WI38 (cell line): ENCODE results near the gene CAMK2D.

ENCODE experiments used
- H3K4me3 ChIP-seq: 2 replicates; pipeline ENCODE4 v1.5.1; 2011; ENCODE audit warnings: low read depth, mild to moderate bottlenecking, control low read depth, low read length
- TF ChIP-seq, protein P1 (sequence below): IDR thresholded peaks from 2 replicates; pipeline ENCODE4 v1.5.1; 2012; ENCODE audit warnings: low read depth, mild to moderate bottlenecking, control low read depth, low read length

The CAMK2D gene

GRCh38 chr4:113638562-113638832, 123.0 kb downstream of the CAMK2D start:
- TF ChIP-seq, protein P1, sequence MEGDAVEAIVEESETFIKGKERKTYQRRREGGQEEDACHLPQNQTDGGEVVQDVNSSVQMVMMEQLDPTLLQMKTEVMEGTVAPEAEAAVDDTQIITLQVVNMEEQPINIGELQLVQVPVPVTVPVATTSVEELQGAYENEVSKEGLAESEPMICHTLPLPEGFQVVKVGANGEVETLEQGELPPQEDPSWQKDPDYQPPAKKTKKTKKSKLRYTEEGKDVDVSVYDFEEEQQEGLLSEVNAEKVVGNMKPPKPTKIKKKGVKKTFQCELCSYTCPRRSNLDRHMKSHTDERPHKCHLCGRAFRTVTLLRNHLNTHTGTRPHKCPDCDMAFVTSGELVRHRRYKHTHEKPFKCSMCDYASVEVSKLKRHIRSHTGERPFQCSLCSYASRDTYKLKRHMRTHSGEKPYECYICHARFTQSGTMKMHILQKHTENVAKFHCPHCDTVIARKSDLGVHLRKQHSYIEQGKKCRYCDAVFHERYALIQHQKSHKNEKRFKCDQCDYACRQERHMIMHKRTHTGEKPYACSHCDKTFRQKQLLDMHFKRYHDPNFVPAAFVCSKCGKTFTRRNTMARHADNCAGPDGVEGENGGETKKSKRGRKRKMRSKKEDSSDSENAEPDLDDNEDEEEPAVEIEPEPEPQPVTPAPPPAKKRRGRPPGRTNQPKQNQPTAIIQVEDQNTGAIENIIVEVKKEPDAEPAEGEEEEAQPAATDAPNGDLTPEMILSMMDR, result no peak
- H3K4me3 ChIP-seq, result no peak overlapping the region

DNA sequence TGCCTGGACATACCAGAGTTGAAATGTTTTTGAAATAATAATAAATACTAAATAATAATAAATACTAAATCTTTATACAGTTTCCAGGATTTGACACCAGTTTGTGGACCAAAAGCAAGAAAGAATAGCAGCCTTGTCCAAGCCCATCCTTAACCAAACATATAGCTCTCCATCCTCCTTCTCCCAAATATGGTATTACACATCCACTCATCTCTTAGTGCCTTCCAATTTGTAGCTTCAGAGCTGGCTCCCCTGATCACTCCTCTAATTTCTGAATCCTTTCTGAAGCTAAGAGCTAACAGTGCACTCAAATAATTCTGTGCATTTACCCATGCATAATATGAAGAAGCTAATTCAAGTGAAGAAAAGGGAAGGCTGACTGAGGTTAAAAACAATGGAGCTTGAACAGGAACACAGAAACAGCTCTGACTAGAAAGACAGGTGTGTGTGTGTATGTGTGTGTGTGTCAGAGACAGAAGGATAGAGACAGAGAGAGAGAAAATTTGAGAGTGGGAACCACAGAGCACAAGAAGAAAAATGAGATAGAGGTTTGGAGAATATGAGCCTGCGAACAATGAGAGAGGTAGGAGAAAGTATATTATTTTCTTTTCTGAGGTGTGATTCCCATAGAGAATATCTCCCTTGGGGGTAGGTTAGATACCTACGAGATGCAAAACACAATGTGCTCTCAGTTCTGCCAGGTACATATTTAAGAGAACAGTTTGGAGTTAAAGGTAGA, 123.5 kb downstream of the CAMK2D start:
- no peak overlapping the region for H3K4me3 ChIP-seq

GRCh38 chr4:113637363-113637762, 124.2 kb downstream of the CAMK2D start:
- TF ChIP-seq, protein P1, result no peak
- no peak overlapping the region for H3K4me3 ChIP-seq

More for the DNA sequence above, 123.5 kb downstream of the CAMK2D start:
- TF ChIP-seq, protein P1, result no peak

DNA sequence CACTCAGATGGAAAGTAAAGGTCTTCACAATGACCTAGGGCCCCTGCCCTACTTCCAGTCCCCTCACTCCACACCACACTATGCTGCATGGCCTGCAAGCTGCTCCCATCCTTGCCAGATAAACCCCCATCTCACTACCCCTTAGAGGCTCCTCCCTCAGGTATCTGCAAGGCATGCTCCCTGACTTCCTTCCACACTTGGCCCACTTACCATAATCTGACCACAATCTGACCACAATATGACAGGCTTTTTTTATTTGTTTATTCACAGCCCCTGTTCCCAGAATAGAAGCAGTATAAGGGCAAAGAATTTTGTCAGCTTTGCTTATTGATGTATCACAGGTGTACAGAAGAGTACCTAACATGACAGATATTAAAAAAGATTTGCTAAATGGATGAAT, 124.7 kb downstream of the CAMK2D start:
- TF ChIP-seq, protein P1, result no peak
- no peak overlapping the region for H3K4me3 ChIP-seq

GRCh38 chr4:113636438-113636818, 125.1 kb downstream of the CAMK2D start:
- TF ChIP-seq, protein P1, result no peak
- H3K4me3 ChIP-seq, result no peak overlapping the region

GRCh38 chr4:113635739-113636437, 125.7 kb downstream of the CAMK2D start:
- no peak overlapping the region for H3K4me3 ChIP-seq
- TF ChIP-seq, protein P1, result no peak
